Muscle layer of colon (tissue), 2 donors: Measurements from ENCODE around the gene ELL2.

Source experiments
- H3K27ac ChIP-seq: one replicate; pipeline ENCODE4 v1.7.0; 2013; ENCODE audit warnings: low read depth, mild to moderate bottlenecking, low read length, moderate library complexity
- H3K27me3 ChIP-seq, 2 donors: one replicate each; pipeline ENCODE4 v1.7.0; 2013; ENCODE audit warnings: low read length in 2 of 2, mild to moderate bottlenecking in 2 of 2; ENCODE audit not compliant: insufficient read depth in 2 of 2, control insufficient read depth in 1 of 2
- H3K36me3 ChIP-seq: one replicate; pipeline ENCODE4 v1.7.0; 2013; ENCODE audit warnings: mild to moderate bottlenecking, low read length; ENCODE audit not compliant: insufficient read depth
- H3K4me1 ChIP-seq: one replicate; pipeline ENCODE4 v1.7.0; 2013; ENCODE audit warnings: mild to moderate bottlenecking, low read length; ENCODE audit not compliant: insufficient read depth
- H3K4me3 ChIP-seq, 2 donors: one replicate each; pipeline ENCODE4 v1.7.0; 2013; ENCODE audit warnings: low read length in 2 of 2, low read depth in 1 of 2, mild to moderate bottlenecking in 1 of 2, moderate library complexity in 1 of 2
- H3K9ac ChIP-seq: one replicate; pipeline ENCODE4 v1.7.0; 2013; ENCODE audit warnings: low read length
- H3K9me3 ChIP-seq: one replicate; pipeline ENCODE4 v1.7.0; 2013; ENCODE audit warnings: mild to moderate bottlenecking, low read length
- donor health status: abdominal sarcoma.
- donor health status: Adenocarcinoma of cecum.

Gene ELL2

GRCh38 chr5:95900383-95900958, 61.2 kb downstream of the ELL2 start:
- no peak overlapping the region for H3K4me3 ChIP-seq
- no peaks in the 10 kb centered on the region for H3K9me3 ChIP-seq
- H3K4me1 ChIP-seq: peaks cover 6% of the 10 kb centered on the region
- H3K36me3 ChIP-seq: peaks cover 12% of the 10 kb centered on the region
- H3K9ac ChIP-seq: no peak overlapping the region
- no peak overlapping the region for H3K27ac ChIP-seq
- H3K27me3 ChIP-seq: no peaks in the 10 kb centered on the region

GRCh38 chr5:95899829-95900228, 61.8 kb downstream of the ELL2 start:
- no peak overlapping the region for H3K9ac ChIP-seq
- H3K36me3 ChIP-seq: peaks cover 17% of the 10 kb centered on the region
- H3K4me1 ChIP-seq: peaks cover 6% of the 10 kb centered on the region
- H3K27ac ChIP-seq: no peak overlapping the region
- no peak overlapping the region for H3K4me3 ChIP-seq
- H3K27me3 ChIP-seq: no peaks in the 10 kb centered on the region
- H3K9me3 ChIP-seq: no peaks in the 10 kb centered on the region

DNA sequence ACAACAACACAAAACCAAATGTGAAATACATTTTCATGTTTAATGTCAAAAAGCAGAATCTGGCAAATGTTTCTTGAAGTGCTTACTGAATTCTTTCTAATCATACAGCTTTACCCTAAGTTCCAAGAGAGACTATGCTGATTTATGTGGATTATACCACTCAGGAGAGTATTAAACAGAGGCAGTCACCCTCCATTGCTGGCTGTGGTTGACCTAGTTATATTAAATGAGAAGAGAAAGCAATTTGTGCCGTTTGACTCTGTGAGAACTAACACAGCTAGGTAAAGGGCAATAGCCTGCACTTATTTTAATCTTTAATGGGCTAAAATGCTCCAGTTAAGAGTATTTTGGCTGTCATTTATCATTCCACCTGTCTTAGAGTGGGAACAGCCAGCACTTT, 62.6 kb downstream of the ELL2 start:
- peaks cover 23% of the 10 kb centered on the region for H3K36me3 ChIP-seq
- H3K9me3 ChIP-seq: no peaks in the 10 kb centered on the region
- no peaks in the 10 kb centered on the region for H3K27me3 ChIP-seq
- peaks cover 6% of the 10 kb centered on the region for H3K4me1 ChIP-seq
- no peak overlapping the region for H3K9ac ChIP-seq
- H3K27ac ChIP-seq: no peak overlapping the region
- H3K4me3 ChIP-seq: no peak overlapping the region

DNA sequence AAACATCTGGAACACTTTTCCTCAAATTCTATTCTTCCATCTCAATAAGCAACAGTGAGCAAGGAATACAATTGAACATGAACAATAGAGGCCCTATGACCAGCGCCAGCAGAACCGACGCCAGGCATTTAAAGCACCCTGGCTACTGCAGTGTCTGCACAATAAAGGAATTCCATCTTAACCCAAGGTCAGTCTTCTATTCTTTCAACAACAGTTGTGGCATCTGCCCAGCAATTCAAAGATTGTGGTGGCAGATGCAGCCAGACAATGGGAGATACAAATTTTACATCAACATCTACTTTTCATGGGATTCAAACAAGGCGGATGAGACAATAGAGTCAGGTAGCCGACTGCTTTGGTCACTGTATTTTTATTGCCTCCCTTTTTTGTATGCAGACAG, 65.9 kb downstream of the ELL2 start:
- Histone ChIP-seq H3K27me3 (no peaks in the 10 kb centered on the region), H3K4me3 (no peak overlapping the region), H3K9ac (no peak overlapping the region), H3K4me1 (peaks cover 3% of the 10 kb centered on the region), H3K27ac (no peak overlapping the region), H3K9me3 (no peaks in the 10 kb centered on the region), H3K36me3 (peaks cover 28% of the 10 kb centered on the region)

GRCh38 chr5:95895251-95895650, 66.4 kb downstream of the ELL2 start:
- H3K27ac ChIP-seq: no peak overlapping the region
- no peaks in the 10 kb centered on the region for H3K27me3 ChIP-seq
- peaks cover 28% of the 10 kb centered on the region for H3K36me3 ChIP-seq
- H3K4me1 ChIP-seq: no peaks in the 10 kb centered on the region
- no peaks in the 10 kb centered on the region for H3K9me3 ChIP-seq
- H3K9ac ChIP-seq: no peak overlapping the region
- H3K4me3 ChIP-seq: no peak overlapping the region

- no peaks in the 10 kb centered on the region for H3K27me3 ChIP-seq
- no peak overlapping the region for H3K9ac ChIP-seq
- H3K4me1 ChIP-seq: no peaks in the 10 kb centered on the region
- H3K27ac ChIP-seq: no peak overlapping the region
- no peaks in the 10 kb centered on the region for H3K9me3 ChIP-seq
- H3K4me3 ChIP-seq: no peak overlapping the region
- H3K36me3 ChIP-seq: peaks cover 26% of the 10 kb centered on the region
Observed at GRCh38 chr5:95892784-95893354, 68.8 kb downstream of the ELL2 start.

DNA sequence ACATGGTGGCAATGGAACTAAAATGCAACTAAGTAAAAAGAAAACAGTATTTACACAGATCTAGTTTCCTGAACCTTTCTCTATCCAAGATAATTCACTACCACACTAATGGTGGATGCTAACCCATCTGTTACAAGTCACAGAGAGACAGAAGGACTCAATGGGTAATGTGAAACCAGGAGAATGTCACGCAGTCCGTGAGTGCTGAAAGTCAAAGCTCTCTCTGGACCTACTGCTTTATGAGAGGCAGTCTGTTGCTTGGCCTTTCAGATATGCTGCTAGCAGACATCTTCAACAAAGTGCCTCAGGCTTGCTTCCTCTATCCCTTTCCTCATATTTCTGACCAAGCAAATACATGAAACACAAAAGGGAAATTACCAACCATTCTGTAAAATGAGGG, 70.2 kb downstream of the ELL2 start:
- H3K9me3 ChIP-seq: no peaks in the 10 kb centered on the region
- H3K27ac ChIP-seq: no peak overlapping the region
- peaks cover 21% of the 10 kb centered on the region for H3K36me3 ChIP-seq
- H3K27me3 ChIP-seq: no peaks in the 10 kb centered on the region
- H3K9ac ChIP-seq: no peak overlapping the region
- H3K4me1 ChIP-seq: no peaks in the 10 kb centered on the region
- H3K4me3 ChIP-seq: no peak overlapping the region

DNA sequence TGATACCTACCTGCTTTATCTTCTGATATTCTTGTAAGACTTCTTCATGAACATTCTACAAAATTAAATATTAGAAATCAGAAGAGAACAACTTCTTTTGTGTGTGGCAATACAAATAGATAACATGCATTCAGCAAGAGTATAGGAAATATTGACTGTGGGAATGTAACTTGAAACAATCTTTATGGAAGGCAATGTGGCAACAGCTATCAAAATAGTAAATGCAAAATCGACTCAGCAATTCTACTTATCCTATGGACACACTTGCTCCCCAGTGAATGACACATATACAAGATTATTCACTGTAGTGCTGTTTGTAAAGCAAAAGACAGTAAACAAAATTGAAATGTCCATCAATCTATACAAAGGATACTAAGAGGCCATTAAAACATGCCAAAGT, 72.6 kb downstream of the ELL2 start:
- Histone ChIP-seq H3K27ac (no peak overlapping the region), H3K4me3 (no peak overlapping the region), H3K9me3 (no peaks in the 10 kb centered on the region), H3K27me3 (no peaks in the 10 kb centered on the region), H3K9ac (no peak overlapping the region), H3K36me3 (peaks cover 12% of the 10 kb centered on the region), H3K4me1 (no peaks in the 10 kb centered on the region)

- Histone ChIP-seq H3K36me3 (peaks cover 12% of the 10 kb centered on the region), H3K9me3 (no peaks in the 10 kb centered on the region), H3K9ac (no peak overlapping the region), H3K27me3 (no peaks in the 10 kb centered on the region), H3K4me3 (no peak overlapping the region), H3K27ac (no peak overlapping the region), H3K4me1 (no peaks in the 10 kb centered on the region)
Observed at GRCh38 chr5:95887977-95888376, 73.7 kb downstream of the ELL2 start.

DNA sequence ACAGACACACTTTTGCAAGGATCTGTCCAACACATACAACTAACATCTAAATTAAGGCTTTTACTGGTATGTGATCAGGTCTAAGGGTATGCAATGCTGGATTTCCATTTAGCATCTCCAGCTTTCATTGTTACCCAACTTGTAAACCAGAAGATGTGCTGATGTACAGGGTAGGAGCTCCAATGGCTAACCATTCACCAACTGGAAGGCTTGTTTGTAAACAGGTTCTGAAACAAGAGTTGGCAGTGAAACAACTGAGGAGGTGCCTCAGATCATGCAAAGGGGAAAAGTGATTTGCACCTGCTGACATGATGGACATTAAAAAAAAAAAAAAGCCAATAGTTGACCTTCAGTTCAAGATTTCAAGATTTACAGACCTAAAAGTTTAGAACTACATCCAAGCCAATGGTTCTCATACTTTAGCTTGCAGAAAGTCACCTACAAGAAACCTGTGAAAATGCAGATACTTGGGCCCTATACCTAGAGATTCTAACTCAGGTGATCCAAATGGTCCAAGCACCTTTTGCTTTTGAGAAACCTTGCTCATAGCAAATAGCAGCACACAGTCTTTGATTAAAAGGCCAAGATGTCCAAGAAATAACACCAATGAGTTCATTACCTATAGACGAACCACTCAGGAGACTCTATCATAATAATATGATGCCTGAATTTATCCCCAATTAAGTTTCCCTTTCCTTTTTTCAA, 75.2 kb downstream of the ELL2 start:
- Histone ChIP-seq H3K4me1 (no peaks in the 10 kb centered on the region), H3K27ac (no peak overlapping the region), H3K4me3 (no peak overlapping the region), H3K9me3 (no peaks in the 10 kb centered on the region), H3K9ac (no peak overlapping the region), H3K36me3 (peaks cover 10% of the 10 kb centered on the region), H3K27me3 (no peaks in the 10 kb centered on the region)

DNA sequence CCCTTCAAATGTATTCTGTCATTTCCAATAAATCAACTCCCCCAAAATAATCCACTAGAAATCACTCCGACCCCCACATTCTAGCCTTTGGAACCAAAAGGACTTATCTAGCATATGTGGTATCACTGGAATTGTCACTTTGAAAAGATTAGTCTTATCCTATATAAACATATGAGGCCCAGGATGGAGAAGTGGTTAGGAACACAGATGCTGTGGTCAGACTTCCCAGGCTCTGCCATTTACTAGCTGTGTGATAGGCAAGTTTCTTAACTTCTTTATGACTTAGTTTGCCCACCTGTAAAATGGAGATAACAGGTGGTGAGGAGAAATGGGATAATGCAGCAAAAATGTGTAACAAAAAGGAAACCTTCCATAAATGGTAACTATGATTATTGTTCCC, 77.1 kb downstream of the ELL2 start:
- H3K9me3 ChIP-seq: no peaks in the 10 kb centered on the region
- H3K4me3 ChIP-seq: no peak overlapping the region
- no peaks in the 10 kb centered on the region for H3K4me1 ChIP-seq
- peaks cover 3% of the 10 kb centered on the region for H3K36me3 ChIP-seq
- H3K27me3 ChIP-seq: no peaks in the 10 kb centered on the region
- H3K27ac ChIP-seq: no peak overlapping the region
- no peak overlapping the region for H3K9ac ChIP-seq

GRCh38 chr5:95884017-95884325, 77.7 kb downstream of the ELL2 start:
- no peak overlapping the region for H3K27ac ChIP-seq
- H3K4me3 ChIP-seq: no peak overlapping the region
- no peaks in the 10 kb centered on the region for H3K27me3 ChIP-seq
- no peaks in the 10 kb centered on the region for H3K4me1 ChIP-seq
- H3K36me3 ChIP-seq: peaks cover 3% of the 10 kb centered on the region
- no peaks in the 10 kb centered on the region for H3K9me3 ChIP-seq
- H3K9ac ChIP-seq: no peak overlapping the region
